GM23338 (cell line): ENCODE data around the gene FAF1. TPM values are rescaled to one million over a fixed set of nuclear protein-coding genes. Genes with fewer than 3 reads are reported as not detected.

Experiments
- ATAC-seq: fragments of 200-7000 bp; cut with Tn5 transposase; 3 replicates; pipeline ENCODE4 v1.9.1; 2020
- DNase-seq: peaks from one replicate; pipeline ENCODE4 v3.0.0-alpha.2; 2015; ENCODE audit warnings: low spot score
- H2AFZ ChIP-seq: fragments of 200-600 bp; sonication (generic); 2 replicates; pipeline ENCODE4 v1.8.0; 2016; ENCODE audit warnings: antibody characterized with exemption, mild to moderate bottlenecking, moderate library complexity
- H3F3A ChIP-seq: fragments of 200-600 bp; sonication (generic); replicated peaks from 2 replicates; pipeline ENCODE4 v1.8.0; 2017; ENCODE audit warnings: antibody characterized with exemption, mixed run types, low read depth
- H3K27ac ChIP-seq: fragments of 200-600 bp; sonication (generic); 2 replicates; pipeline ENCODE4 v1.6.1; 2016; ENCODE audit warnings: low read depth
- H3K27me3 ChIP-seq: fragments of 200-600 bp; sonication (generic); 2 replicates; pipeline ENCODE4 v1.8.0; 2016; ENCODE audit warnings: mild to moderate bottlenecking, mixed run types, moderate library complexity; ENCODE audit not compliant: insufficient read depth
- H3K36me3 ChIP-seq: fragments of 200-600 bp; sonication (generic); 2 replicates; pipeline ENCODE4 v1.8.0; 2016; ENCODE audit warnings: mild to moderate bottlenecking; ENCODE audit not compliant: insufficient read depth
- H3K4me1 ChIP-seq: fragments of 200-600 bp; sonication (generic); 2 replicates; pipeline ENCODE4 v1.8.0; 2016; ENCODE audit warnings: mild to moderate bottlenecking, moderate library complexity; ENCODE audit not compliant: insufficient read depth
- H3K4me2 ChIP-seq: fragments of 200-600 bp; sonication (generic); 2 replicates; pipeline ENCODE4 v1.7.1; 2017; ENCODE audit warnings: mixed run types
- H3K4me3 ChIP-seq: fragments of 200-600 bp; sonication (generic); 2 replicates; pipeline ENCODE4 v1.6.1; 2016; ENCODE audit warnings: mixed run types
- H3K79me2 ChIP-seq: fragments of 200-600 bp; sonication (generic); replicated peaks from 2 replicates; pipeline ENCODE4 v1.8.0; 2017; ENCODE audit warnings: mild to moderate bottlenecking; ENCODE audit not compliant: insufficient read depth
- H3K9me2 ChIP-seq: fragments of 200-600 bp; sonication (generic); 2 replicates; pipeline ENCODE4 v1.8.0; 2017; ENCODE audit not compliant: insufficient read depth
- H4K20me1 ChIP-seq: fragments of 200-600 bp; sonication (generic); replicated peaks from 2 replicates; pipeline ENCODE4 v1.8.0; 2017; ENCODE audit warnings: mild to moderate bottlenecking; ENCODE audit not compliant: insufficient read depth
- H3K27ac Mint-ChIP-seq: 2 replicates; pipeline ENCODE4 v1.8.0; 2020; ENCODE audit warnings: inconsistent platforms, mild to moderate bottlenecking, moderate library complexity, mixed read lengths
- H3K27me3 Mint-ChIP-seq: 3 replicates; pipeline ENCODE4 v1.8.0; 2022; ENCODE audit warnings: low read depth, mild to moderate bottlenecking, moderate library complexity, mixed read lengths, inconsistent platforms; ENCODE audit not compliant: insufficient read depth, poor library complexity
- H3K36me3 Mint-ChIP-seq: 3 replicates; pipeline ENCODE4 v1.8.0; 2021; ENCODE audit warnings: low read depth, mild to moderate bottlenecking, inconsistent platforms, moderate library complexity, mixed read lengths
- H3K4me1 Mint-ChIP-seq: 3 replicates; pipeline ENCODE4 v1.8.0; 2020; ENCODE audit warnings: mild to moderate bottlenecking, inconsistent platforms, mixed read lengths
- H3K4me3 Mint-ChIP-seq: 3 replicates; pipeline ENCODE4 v1.8.0; 2021; ENCODE audit warnings: moderate library complexity, mild to moderate bottlenecking, inconsistent platforms, mixed read lengths
- H3K9me3 Mint-ChIP-seq: 3 replicates; pipeline ENCODE4 v1.8.0; 2020; ENCODE audit warnings: moderate library complexity, mild to moderate bottlenecking, inconsistent platforms, mixed read lengths
- CREB1 ChIP-seq: fragments of 250-450 bp; sonication (Bioruptor Pico); IDR thresholded peaks from 2 replicates; pipeline ENCODE4 v1.5.0; 2020; ENCODE audit warnings: low read depth, mild to moderate bottlenecking, moderate library complexity
- CTCF ChIP-seq, 2 experiments: fragments of 200-600 bp in 1 of 2; sonication (generic) in 1 of 2; conservative IDR thresholded peaks; 2 replicates each; pipeline versions ENCODE4 v1.5.1 to v1.6.1; 2016 to 2017; ENCODE audit warnings: antibody characterized with exemption in 2 of 2, low read depth in 2 of 2, mild to moderate bottlenecking in 2 of 2, moderate library complexity in 1 of 2
- ETS1 ChIP-seq: IDR thresholded peaks from 2 replicates; pipeline ENCODE4 v1.6.1; 2016; ENCODE audit warnings: antibody characterized with exemption
- EZH2 ChIP-seq: fragments of 200-600 bp; sonication (generic); IDR thresholded peaks from one replicate; pipeline ENCODE4 v1.8.0; 2017; ENCODE audit warnings: antibody characterized with exemption, mild to moderate bottlenecking, low read depth; ENCODE audit not compliant: unreplicated experiment
- EZH2phosphoT487 ChIP-seq: fragments of 200-600 bp; sonication (generic); IDR thresholded peaks from one replicate; pipeline ENCODE4 v1.8.1; 2018; ENCODE audit warnings: antibody characterized with exemption; ENCODE audit not compliant: unreplicated experiment
- JUNB ChIP-seq: IDR thresholded peaks from one replicate; pipeline ENCODE4 v1.6.1; 2016; ENCODE audit warnings: antibody characterized with exemption; ENCODE audit not compliant: unreplicated experiment
- NANOG ChIP-seq: IDR thresholded peaks from 2 replicates; pipeline ENCODE4 v1.6.1; 2016; ENCODE audit warnings: antibody characterized with exemption, borderline replicate concordance
- POLR2AphosphoS5 ChIP-seq: IDR thresholded peaks from 2 replicates; pipeline ENCODE4 v1.6.1; 2016; ENCODE audit warnings: antibody characterized with exemption, low read depth
- REST ChIP-seq: IDR thresholded peaks from one replicate; pipeline ENCODE4 v1.6.1; 2018; ENCODE audit warnings: antibody characterized with exemption; ENCODE audit not compliant: unreplicated experiment
- STAT1 ChIP-seq: IDR thresholded peaks from one replicate; pipeline ENCODE4 v1.6.1; 2016; ENCODE audit warnings: antibody characterized with exemption; ENCODE audit not compliant: unreplicated experiment
- ZNF114 ChIP-seq: fragments of 250-450 bp; sonication (Bioruptor Pico); IDR thresholded peaks from 2 replicates; pipeline ENCODE4 v1.5.0; 2020; ENCODE audit warnings: mild to moderate bottlenecking, moderate library complexity
- ZNF331 ChIP-seq: fragments of 250-450 bp; sonication (Bioruptor Pico); IDR thresholded peaks from 2 replicates; pipeline ENCODE4 v1.5.0; 2020; ENCODE audit warnings: low read depth, mild to moderate bottlenecking, moderate library complexity
- ZNF462 ChIP-seq: fragments of 250-450 bp; sonication (Bioruptor Pico); IDR thresholded peaks from 2 replicates; pipeline ENCODE4 v1.5.0; 2020; ENCODE audit warnings: mild to moderate bottlenecking, moderate library complexity
- polyA plus RNA-seq: library from polyadenylated mRNA; unstranded; fragments of >200 nt; fragmentation: Nextera tagmentation; extraction: Ambion mirVana; gene quantifications from 2 replicates; pipeline ENCODE4 v1.2.1, GENCODE V29; 2016
- total RNA-seq: library from RNA; depleted of rRNA; stranded (reverse); fragments of >200 nt; shearing (Covaris generic); gene quantifications from 2 replicates; pipeline ENCODE4 v1.2.3, GENCODE V29; 2014

FAF1 gene
- total and polyA plus RNA-seq, 2 experiments from 2014 or later = 24.1 to 53.2 TPM

GRCh38 chr1:50983219-50983802 is 23.2 kb upstream of the FAF1 start:
- Mint-ChIP-seq H3K27ac (no peak overlapping the region), H3K27me3 (peaks cover 38% of the 10 kb centered on the region), H3K9me3 (no peaks in the 10 kb centered on the region), H3K4me1 (peaks cover 8% of the 10 kb centered on the region), H3K4me3 (no peak overlapping the region), H3K36me3 (no peaks in the 10 kb centered on the region)
- no peaks in the 10 kb centered on the region for H3K36me3 ChIP-seq
- no peaks in the 10 kb centered on the region for H4K20me1 ChIP-seq
- no peaks in the 10 kb centered on the region for H3F3A ChIP-seq
- H2AFZ ChIP-seq = no peak overlapping the region
- H3K9me2 ChIP-seq = no peaks in the 10 kb centered on the region
- peaks cover 69% of the 10 kb centered on the region for H3K27me3 ChIP-seq
- DNase-seq (no peak), ATAC-seq (no peak)
- no peak overlapping the region for H3K4me3 ChIP-seq
- TF ChIP-seq NANOG = no peak
- TF ChIP-seq POLR2AphosphoS5 = no peak
- no peak for TF ChIP-seq JUNB
- TF ChIP-seq CREB1 (CRISPR knock-in tag) = no peak
- no peak for TF ChIP-seq CTCF (conservative IDR thresholded peaks at IDR 0.05; ENCODE audit: low read depth in 2 of 2)
- no peak for TF ChIP-seq ZNF114 (CRISPR knock-in tag)
- TF ChIP-seq EZH2phosphoT487 = no peak
- TF ChIP-seq STAT1 = no peak
- no peak for TF ChIP-seq ETS1
- TF ChIP-seq EZH2 = no peak
- TF ChIP-seq ZNF331 (CRISPR knock-in tag) = no peak
- no peak for TF ChIP-seq REST
- TF ChIP-seq ZNF462 = no peak
- no peaks in the 10 kb centered on the region for H3K79me2 ChIP-seq
- no peak overlapping the region for H3K4me2 ChIP-seq
- H3K4me1 ChIP-seq = peaks cover 3% of the 10 kb centered on the region; the same call in 1 of the 2 replicates
- no peak overlapping the region for H3K27ac ChIP-seq
